ENCODE results near the gene RNF2.
"Not testable (repeated sequence)": the region's sequence is repeated elsewhere in the genome, so short reads cannot be mapped to it uniquely, and the experiment has no call there.

RNF2 gene

DNA sequence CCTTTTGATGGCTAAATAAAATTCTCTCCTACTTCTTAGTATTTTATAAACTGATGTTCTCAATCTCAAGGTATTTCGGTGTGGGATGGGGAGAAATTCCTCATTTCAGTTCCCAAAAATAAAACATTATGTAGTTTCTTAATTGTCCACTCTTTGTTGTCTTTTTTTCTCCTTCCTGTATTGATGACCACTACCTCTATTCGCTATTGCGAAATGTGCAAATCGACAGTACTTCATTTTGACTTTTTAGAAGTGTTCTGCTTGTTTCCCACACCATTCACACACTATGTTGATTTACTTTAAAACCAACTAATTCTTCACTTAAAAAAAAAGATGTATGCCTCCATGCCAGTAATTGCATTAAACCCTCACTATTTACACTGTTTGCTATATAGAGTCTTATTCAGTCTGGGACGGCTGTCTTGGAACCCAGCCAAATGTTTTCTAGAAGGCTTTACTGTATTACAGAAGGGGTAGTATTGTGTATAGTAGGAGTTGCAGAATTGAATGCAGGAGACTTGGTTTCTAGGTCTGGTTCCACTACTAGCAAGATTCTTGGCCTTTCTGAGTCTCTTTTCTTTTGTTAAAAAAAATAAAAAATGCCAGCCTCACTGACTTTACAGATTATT, 5.6 kb downstream of the RNF2 start:
- no peak for DNase-seq

DNA sequence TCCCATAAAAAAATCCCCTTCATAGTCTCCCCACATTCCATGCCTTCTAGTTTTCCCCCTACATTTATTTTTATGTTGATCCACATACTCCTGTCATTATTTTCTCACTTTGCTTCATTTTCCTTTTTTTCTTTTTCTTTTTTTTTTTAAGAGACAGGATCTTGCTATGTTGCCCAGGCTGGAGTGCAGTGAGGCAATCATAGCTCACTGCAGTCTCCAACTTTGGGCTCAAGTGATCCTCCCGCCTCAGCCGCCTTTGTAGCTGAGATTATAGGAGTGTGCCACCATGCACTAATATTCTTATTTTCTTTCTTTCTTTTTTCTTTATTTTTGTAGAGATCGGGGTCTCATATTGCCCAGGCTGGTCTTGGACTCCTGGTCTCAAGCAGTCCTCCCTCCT, 7.8 kb downstream of the RNF2 start:
- DNase-seq = no peak

DNA sequence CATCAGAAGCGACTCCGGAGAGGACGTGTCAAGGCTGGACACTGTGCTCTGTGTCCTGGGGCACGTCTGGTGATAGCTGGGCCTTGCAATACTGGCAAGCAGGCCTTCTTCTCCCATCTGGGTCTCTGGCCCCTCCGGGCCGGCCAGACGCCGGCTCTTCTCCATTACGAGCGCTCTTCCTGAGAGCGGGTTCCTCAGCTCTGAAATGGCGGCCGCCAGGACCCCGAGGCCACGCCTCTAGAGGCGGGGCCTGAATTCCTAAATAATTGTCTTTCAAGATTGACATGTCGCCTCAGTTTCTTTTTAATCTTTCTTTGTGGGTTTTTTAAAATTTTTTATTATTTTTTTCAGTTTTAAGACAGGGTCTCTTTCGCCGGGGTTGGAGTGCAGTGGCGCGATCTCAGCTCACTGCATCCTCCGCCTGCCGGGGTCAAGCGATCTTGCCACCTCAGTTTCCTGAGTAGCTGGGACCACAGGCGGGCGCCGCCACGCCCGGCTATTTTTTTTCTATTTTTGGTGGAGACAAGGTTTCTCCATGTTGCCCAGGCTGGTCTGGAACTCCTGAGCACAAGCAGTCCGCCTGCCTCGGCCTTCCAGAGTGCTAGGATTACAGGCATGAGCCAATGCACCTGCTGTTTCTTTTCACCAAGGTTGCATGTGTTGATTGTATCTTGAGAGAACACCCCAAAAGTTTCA, 9.2 kb downstream of the RNF2 start:
- no peak for DNase-seq

DNA sequence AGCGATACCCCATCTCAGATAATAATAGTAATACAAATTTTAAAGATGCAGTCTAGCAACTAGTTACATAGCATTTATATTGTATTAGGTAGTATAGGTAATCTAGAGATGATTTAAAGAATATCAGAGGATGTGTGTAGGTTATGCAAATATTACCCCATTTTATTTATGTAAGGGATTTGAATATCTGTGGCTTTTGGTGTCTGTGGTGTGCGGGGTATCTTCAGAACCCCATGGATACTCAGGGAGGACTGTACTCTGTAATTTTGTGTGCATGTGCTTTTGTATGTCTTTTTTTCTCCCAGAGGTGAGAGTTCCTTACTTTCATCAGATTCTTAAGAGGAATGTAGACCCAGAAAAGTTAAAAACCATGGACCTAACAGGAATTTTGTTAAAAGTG, 12.8 kb downstream of the RNF2 start:
- no peak for DNase-seq

DNA sequence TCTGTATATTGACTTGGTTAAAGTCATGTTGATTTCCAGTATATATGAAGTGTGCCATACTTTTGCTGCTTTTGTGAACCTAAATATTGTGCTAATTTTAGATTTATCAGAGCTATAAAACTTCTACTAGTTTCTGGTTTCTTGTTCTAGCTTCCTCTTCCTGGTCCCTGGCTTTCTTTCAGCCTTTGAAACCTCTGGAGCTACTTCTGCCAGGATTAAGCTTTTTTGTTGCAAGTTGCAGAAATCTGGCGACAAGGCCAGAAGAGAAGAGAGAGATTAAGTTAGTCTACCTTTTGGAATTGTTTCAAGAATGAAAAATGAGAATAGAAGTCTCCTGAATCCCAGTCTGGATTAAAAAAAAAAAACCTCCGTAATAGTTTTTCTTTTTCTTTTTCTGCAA, 13.5 kb downstream of the RNF2 start:
- no peak for DNase-seq

DNA sequence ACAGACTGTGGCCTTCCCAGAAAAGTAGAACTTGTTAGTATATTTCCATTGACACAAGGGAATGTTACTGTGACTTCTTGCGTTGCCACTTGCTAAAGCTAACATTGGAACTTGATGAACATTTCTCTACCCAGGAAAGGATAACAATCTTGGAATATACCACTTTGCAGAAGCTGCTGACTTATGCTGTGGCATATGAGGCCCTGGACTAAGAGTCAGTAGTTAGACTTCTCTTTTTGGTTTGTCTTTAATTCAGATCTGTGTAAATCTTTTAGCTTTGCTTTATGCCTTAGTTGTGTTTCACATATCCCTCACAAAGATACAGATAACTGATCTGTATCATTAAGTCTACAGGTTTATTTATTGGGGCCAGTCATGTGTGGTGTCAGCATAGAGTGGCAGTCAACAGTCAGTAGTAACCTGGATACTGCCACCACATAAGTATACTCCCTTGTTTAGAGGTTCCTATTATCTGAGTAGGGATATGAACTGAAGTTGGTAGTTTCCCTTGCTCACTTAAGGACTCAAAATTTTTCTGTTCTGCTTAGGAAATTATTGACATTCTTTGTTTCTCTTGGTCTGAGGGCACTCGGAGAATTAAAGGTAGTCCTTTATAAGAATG, 14.7 kb downstream of the RNF2 start:
- DNase-seq = no peak

DNA sequence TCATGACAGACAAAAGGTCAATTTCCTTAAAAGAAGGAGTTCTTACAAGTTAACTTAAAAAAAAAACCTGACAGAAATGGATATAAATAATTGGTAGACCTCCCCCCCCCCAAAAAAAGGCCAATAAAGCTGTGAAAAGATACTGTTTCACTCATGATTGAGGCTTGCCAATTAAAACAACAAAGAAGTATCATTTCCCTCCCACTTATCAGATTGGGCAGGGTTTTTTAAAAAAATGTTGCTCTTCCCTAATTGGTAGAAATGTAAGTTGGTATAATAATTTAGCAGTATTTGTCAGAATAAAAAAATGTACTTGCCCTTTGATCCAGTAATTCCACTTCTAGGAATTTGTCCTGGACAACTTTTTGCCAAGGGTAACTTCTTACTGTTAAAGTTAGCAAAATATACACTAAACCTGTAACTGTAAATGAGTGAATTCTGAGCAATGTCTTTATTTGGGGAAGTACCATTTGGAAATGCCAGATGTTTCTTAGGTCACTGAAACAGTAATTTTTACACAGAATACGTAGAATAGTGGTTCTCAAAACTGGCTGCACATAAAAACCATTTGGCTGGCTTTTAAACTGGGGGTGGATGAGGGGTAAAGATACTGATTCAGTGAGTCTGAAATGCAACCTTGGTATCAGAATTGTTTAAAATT, 17.5 kb downstream of the RNF2 start:
- no peak for DNase-seq

DNA sequence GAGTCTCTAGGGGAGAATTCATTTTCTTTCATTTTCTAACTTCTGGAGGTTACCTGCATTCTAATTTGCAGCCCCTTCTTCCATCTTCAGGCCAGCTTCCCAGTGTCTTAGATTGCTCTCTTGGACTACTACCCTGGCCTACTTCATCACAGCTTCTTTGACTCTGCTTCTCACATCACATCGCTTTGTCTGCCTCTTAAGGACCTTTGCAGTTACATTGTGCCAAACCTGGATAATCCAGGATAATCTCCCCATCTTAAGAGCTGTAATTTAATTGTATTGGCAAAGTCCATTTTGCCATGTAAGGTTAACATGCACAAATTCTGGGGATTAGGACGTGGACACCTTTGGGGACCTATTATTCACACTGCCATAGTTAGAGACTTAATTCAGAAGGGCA, 18.4 kb downstream of the RNF2 start:
- peak in 1 of 2 experiments; percentile 11 for DNase-seq

DNA sequence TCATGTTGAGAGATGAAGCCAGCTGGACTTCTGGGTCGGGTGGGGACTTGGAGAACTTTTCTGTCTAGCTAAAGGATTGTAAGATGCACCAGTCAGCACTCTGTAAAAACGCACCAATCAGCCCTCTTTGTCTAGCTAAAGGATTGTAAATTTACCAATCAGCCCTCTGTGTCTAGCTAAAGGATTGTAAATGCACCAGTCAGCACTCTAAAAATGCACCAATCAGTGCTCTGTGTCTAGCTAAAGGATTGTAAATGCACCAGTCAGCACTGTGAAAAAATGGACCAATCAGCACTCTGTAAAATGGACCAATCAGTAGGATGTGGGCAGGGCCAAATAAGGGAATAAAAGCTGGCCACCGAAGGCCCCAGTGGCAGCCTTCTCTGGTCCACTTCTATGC, 19.6 kb downstream of the RNF2 start:
- not testable (repeated sequence) for DNase-seq

DNA sequence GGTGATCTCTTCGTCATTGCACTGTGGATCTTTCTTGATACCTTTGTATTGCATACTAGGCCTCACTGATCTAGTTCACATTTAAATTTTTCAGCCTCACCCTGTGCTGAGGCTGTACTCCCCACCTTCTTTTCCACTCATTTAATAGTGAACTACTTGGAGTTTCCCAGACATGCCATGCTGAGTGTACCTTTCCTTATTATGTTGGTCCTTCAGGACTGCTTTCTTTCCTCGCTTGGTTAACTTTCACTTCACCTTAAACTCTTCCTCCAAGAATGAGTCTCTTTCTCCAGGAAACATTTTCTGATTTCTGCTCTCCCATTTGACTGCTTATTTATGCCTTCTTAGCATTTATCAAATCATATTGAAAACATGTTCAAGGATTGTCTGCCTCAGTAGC, 20.8 kb downstream of the RNF2 start:
- no peak for DNase-seq

DNA sequence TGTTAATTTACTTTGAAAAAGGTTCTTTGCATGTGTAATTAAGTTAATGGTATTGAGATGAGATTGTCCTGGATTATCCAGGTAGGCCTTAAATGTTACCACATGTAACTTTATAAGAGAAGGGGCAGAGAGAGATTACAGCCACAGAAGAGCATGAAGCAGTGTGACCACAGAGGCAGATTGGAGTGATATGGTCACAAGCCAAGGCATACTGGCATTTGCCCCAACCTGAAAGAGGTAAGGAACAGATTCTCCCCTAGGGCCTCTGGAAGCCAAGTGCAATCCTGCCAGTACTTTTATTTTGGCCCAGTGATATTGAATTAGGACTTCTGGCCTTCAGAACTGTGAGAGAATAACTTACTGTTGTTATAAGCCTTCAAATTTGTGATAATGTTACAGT, 23.0 kb downstream of the RNF2 start:
- no peak for DNase-seq

DNA sequence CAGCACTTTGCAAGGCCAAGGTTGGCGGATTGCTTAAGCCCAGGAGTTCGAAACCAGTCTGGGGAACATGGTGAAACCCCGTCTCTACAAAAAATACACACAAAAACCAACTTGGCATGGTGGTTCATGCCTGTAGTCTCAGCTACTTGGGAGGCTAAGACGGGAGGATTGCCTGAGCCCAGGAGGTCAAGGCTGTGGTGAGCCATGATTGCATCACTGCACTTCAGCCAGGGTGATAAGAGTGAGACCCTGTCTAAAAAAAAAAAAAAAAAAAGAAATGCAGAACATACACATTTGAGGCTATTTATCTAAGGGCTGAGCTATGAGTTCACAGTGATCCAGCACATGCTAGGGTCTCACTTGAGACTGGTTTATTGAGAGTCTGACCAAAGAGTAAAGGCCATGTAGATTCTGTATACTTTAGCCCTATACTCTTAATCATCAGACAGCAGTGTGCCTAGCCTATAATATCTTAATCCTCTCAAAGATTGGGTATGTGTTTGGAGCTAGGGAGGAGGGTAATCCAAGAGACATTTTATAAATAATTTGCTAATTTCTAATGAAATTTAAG, 23.9 kb downstream of the RNF2 start:
- DNase-seq = no peak

DNA sequence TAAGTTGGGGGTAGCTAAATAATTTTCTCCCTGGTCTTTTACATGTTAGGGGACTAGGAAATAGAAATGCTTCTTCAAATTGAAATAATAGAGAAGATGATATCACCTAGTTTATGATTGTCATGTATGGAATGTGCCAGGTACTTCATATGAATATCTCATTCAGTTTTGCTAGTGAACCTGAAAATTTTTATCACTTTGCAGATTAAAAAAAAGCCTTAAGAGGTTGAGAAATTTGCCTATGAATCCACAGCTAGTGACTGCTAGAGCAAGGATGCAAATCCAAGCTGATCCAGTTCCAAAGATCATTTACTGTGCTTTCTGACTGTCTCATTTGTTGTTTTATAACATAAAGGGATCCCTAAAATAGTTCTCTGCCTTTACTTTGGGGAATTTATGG, 24.7 kb downstream of the RNF2 start:
- no peak for DNase-seq

DNA sequence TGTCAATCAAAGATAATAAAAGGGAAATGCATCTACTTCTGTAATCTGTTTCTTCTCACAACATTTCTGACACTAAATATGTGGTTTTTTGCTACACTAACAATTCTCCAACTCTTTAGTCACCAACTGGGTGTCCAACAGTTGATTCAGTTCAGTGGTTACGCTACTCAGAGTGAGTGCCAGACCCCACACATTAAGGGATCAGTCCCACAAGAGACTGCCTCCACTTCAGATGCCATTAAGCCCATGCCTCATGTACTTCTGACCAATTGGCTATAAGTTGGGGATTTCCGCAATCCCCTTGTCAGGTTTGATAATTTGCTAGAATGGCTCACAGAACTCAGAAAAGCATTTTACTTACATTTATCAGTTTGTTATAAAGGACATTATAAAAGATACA, 28.4 kb downstream of the RNF2 start:
- no peak for DNase-seq

DNA sequence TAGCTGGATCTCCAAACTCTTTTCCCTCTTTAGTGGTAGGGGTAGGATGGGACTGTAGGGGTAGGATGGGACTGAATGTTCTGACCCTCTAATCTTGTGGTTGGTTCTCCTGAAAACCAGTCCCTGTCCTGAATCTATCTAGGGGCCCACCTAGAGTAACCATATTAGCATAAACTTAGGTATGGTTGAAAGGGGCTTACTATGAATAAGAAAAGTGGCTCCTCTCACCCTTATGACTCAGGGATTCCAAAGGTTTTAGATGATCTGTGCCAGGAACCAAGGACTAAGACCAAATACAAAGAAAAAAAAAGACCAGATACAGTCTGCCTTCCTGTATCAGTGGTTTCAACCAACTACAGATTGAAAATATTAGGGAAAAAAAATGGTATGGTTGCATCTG, 28.9 kb downstream of the RNF2 start:
- DNase-seq = no peak

DNA sequence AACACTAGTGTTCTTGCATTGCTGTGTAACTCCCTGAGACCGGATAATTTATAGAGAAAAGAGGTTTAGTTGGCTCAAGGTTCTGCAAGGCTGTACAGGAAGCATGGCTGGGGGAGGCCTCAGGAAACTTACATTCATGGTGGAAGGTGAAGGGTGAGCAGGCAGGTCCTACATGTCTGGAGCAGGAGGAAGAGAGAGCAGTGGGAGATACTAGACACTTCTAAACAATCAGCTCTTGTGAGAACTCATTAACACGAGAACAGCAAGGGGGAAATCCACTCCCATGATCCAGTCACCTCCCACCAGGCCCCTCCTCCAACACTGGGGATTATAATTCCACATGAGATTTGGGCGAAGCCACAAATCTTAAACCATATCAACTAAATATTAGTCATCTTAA, 30.1 kb downstream of the RNF2 start:
- DNase-seq = no peak

DNA sequence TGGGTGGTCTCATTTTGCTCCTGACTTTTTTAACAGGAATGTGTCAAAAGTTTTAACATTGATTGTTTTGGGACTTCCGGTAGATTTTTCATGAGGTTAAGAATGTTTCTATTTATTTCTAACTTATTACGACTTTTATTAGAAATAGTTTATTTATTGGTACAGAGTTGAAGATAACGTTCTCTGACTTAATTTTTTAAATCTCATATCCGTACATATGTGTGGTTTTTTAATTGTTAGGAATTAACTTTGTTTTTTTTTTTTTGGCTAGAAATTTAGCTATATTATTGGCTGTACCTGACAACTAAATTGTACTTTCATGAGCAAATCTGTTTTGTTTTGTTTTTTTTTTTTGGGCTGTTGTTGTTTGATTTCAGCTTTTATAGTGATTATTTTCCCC, 32.0 kb downstream of the RNF2 start:
- no peak for DNase-seq

DNA sequence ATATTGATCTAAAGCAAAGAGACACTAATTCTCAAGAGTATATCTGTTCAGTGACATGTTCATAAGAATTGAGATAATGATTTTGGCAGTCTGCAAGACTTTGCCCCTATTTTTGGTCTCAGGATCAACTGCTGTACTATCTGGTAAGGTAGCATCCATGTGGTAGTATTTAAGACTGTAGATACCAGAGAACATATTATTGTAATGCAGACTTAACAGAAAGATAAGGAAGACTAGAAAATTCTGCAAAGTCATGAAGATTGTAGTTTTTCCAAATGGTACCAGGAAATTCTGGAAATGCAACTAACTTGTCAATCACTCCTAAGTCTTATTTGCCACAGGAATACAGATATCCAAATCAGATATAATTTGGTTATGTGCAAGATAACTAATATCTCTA, 35.1 kb downstream of the RNF2 start:
- no peak for DNase-seq

DNA sequence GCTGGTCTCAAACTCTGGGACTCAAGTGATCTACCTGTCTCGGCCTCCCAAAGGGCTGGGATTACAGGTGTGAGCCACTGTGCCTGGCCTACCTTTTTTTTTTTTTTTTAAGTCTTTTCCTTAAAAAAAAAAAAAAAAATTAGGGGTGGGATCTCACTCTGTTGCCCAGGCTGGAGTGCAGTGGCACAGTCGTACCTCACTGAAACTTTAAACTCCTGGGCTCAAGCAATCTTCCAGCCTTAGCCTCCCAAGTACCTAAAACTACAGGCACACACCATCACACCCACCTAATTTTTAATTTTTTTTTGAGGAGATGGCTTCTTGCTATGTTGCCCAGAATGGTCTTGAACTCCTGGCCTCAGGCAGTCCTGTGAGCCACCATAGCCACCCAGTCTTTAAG, 38.5 kb downstream of the RNF2 start:
- no peak for DNase-seq

DNA sequence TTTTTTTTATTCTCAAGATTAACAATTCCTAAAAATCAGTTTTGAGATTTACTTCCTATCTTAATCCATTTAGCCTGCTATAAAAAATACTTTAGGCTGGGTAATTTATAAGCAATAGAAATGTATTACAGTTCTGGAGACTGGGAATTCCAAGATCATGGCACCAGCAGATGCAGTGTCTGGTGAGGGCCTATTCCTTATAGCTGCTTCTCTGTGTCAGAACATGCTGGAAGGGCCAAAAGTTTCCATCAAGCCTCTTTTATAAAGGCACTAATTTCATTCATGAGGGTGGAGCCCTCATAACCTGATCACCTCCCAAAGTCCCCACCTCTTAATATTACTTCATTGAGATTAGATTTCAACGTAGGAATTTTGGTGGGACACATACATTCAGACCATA, 41.7 kb downstream of the RNF2 start:
- no peak for DNase-seq

DNA sequence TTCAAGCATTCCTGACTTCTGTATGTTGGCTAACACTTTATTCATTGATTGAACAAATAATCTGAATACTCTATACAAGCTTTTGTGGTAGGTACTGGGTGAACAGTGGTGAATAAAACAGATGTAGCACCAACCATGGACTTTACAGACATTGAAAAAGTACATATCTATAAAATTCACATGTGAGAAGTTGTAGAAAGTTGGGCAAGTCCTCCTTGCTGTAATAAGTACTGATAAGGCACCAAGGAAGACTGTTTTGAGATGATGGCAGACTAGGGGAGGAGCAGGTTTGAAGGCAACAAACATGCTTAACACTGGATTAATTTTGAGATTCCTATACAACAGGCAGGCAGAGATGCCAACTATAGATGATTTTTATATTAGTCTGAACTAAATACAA, 42.4 kb downstream of the RNF2 start:
- DNase-seq = no peak

DNA sequence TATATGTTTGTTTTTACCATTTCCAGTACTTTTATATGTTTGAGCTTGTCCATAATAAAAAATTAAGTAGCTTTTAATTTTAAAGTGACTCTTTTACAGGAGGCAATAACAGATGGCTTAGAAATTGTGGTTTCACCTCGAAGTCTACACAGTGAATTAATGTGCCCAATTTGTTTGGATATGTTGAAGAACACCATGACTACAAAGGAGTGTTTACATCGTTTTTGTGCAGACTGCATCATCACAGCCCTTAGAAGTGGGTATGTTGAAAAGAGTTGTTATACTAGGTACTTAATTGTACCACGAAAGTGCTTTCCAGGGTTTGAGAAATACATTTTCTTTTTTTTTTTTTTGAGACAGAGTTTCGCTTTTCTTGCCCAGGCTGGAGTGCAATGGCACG, 46.1 kb downstream of the RNF2 start:
- DNase-seq = no peak

DNA sequence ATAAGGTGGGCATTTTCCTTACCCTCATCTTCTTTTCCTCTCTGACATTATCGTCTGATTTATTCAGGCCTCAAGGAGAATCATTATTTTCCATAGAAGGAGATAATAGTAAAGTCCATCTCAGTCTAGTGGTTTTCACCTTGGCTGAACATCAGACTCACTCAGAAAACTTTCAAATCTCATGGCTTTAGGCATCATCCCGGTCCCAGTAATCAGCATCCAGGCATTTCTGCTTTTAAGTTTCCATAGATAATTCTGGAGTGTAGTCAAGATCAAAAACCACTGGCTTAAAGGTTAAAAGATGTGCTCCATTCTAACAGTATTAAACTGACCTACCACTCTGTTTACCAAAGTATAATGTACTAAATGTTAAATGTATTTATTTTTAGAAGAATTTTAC, 49.4 kb downstream of the RNF2 start:
- no peak for DNase-seq

DNA sequence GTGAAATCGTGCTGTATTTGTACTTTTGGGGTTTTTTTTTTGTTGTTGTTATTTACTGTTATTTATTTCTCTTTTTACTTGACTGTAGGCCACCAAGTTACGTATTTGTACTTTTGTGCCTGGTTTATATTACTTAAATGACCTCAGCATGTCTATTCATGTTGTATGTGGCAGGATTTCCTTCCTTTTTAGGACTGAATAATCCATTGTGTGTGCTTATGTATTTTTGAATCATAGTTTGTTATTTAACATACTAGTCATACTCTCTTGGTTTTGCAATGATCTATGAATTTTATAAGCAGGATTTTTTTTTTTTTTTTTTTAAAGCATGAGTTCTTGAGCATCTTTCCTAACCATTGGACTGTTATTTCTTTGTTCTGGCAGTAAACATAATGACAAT, 51.2 kb downstream of the RNF2 start:
- DNase-seq = no peak

Data from NCI-H524 (cell line).